Endothelial cell (in vitro differentiated cells): ENCODE measurements around the gene CRYBB1. TPM values are rescaled to one million over a fixed set of nuclear protein-coding genes. Genes with fewer than 3 reads are reported as not detected.

Experiments used
- DNase-seq: peaks from one replicate; pipeline ENCODE4 v3.0.0; 2021; ENCODE audit warnings: low spot score
- H3K27ac Mint-ChIP-seq: one replicate; pipeline ENCODE4 v1.8.0; 2021; ENCODE audit warnings: mixed read lengths, inconsistent platforms; ENCODE audit not compliant: unreplicated experiment
- H3K27me3 Mint-ChIP-seq: one replicate; pipeline ENCODE4 v1.8.0; 2021; ENCODE audit warnings: mild to moderate bottlenecking, moderate library complexity, mixed read lengths, inconsistent platforms; ENCODE audit not compliant: unreplicated experiment
- H3K36me3 Mint-ChIP-seq: one replicate; pipeline ENCODE4 v1.8.0; 2021; ENCODE audit warnings: mild to moderate bottlenecking, low read depth, mixed read lengths, inconsistent platforms; ENCODE audit not compliant: unreplicated experiment
- H3K4me1 Mint-ChIP-seq: one replicate; pipeline ENCODE4 v1.8.0; 2021; ENCODE audit warnings: mild to moderate bottlenecking, mixed read lengths, inconsistent platforms; ENCODE audit not compliant: unreplicated experiment
- H3K4me3 Mint-ChIP-seq: one replicate; pipeline ENCODE4 v1.8.0; 2021; ENCODE audit warnings: mild to moderate bottlenecking, mixed read lengths, inconsistent platforms; ENCODE audit not compliant: unreplicated experiment
- H3K9me3 Mint-ChIP-seq: one replicate; pipeline ENCODE4 v1.8.0; 2021; ENCODE audit warnings: mixed read lengths, inconsistent platforms; ENCODE audit not compliant: unreplicated experiment
- CTCF ChIP-seq: fragments of 200-600 bp; sonication (generic); IDR thresholded peaks from one replicate; pipeline ENCODE4 v1.5.0; 2021; ENCODE audit warnings: antibody characterized with exemption; ENCODE audit not compliant: unreplicated experiment
- total RNA-seq: library from RNA; stranded (reverse); fragmentation: NEBNext Ultra II Directional; extraction: Animal tissue kit (Norgen Biotek cat#: 25700); gene quantifications from one replicate; pipeline ENCODE4 v1.2.1, GENCODE V29; 2021; ENCODE audit not compliant: unreplicated experiment

CRYBB1 gene
- total RNA-seq, 1 donor from 2014 or later, result 9.5 TPM

- Mint-ChIP-seq H3K4me3 (no peak overlapping the region), H3K4me1 (peaks cover 51% of the 10 kb centered on the region), H3K27ac (peak overlapping the region; percentile 76), H3K36me3 (peaks cover 28% of the 10 kb centered on the region), H3K9me3 (no peaks in the 10 kb centered on the region), H3K27me3 (peaks cover 3% of the 10 kb centered on the region)
- TF ChIP-seq CTCF, result no peak
- DNase-seq, result no peak
These were observed 41.7 kb downstream of the CRYBB1 start for GRCh38 chr22:26576026-26576680.

GRCh38 chr22:26574001-26574723 is 43.7 kb downstream of the CRYBB1 start:
- Mint-ChIP-seq H3K4me1 (peaks cover 45% of the 10 kb centered on the region), H3K36me3 (peaks cover 29% of the 10 kb centered on the region), H3K27me3 (peaks cover 7% of the 10 kb centered on the region), H3K27ac (peak overlapping the region; percentile 55), H3K9me3 (no peaks in the 10 kb centered on the region), H3K4me3 (no peak overlapping the region)
- no peak for TF ChIP-seq CTCF
- no peak for DNase-seq

- Mint-ChIP-seq H3K36me3 (peaks cover 33% of the 10 kb centered on the region), H3K4me1 (peaks cover 51% of the 10 kb centered on the region), H3K27ac (peak overlapping the region; percentile 55), H3K4me3 (peak overlapping the region; percentile 49), H3K27me3 (peaks cover 10% of the 10 kb centered on the region), H3K9me3 (no peaks in the 10 kb centered on the region)
- no peak for TF ChIP-seq CTCF
- DNase-seq, result no peak
These were observed 44.7 kb downstream of the CRYBB1 start for GRCh38 chr22:26573026-26573662.

DNA sequence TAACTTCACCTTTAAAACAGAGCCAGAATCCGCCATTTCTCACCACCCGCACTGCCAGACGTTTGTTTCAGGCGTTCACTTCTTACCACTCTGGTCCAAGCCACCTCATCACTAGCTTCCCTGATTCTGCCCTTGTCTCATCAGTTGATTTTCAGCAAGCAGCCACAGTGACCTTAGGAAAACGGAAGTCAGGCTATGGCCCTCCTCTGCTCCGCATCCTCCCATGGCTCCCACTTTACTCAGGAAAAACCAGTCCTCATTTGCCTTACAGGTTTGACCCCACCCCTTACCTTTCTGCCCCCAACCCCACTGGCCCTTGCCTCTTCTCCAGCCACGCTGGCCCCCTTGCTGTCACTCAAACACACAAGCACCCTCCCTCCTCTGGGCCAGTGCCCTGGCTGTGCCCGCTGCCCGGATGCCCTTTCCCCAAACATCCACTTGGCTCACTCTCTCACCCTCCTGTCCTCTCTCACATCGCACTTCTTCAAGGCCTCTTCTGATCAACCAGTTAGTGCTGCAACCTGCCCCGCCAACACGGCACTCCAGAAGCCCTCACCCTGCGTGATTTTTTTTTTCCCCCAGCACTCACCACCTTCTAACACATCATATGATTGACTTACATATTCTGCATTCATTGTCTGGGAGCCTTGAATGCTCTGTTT is 46.8 kb downstream of the CRYBB1 start:
- Mint-ChIP-seq H3K27me3 (peaks cover 9% of the 10 kb centered on the region), H3K4me1 (peaks cover 46% of the 10 kb centered on the region)

More for the DNA sequence above, 46.8 kb downstream of the CRYBB1 start:
- Mint-ChIP-seq H3K9me3 (no peaks in the 10 kb centered on the region), H3K4me3 (no peak overlapping the region), H3K27ac (peak overlapping the region; percentile 11), H3K36me3 (peaks cover 34% of the 10 kb centered on the region)
- no peak for TF ChIP-seq CTCF
- no peak for DNase-seq
